ENCODE data around the gene RASD2. TPM values are rescaled to one million over a fixed set of nuclear protein-coding genes. Genes with fewer than 3 reads are reported as not detected.
A peak's percentile ranks its signal among the peaks of the same experiment; 100 is the strongest.

RASD2 gene
- polyA plus RNA-seq, 3 donors, result 1.1 to 2.6 (median 2.2) TPM

DNA sequence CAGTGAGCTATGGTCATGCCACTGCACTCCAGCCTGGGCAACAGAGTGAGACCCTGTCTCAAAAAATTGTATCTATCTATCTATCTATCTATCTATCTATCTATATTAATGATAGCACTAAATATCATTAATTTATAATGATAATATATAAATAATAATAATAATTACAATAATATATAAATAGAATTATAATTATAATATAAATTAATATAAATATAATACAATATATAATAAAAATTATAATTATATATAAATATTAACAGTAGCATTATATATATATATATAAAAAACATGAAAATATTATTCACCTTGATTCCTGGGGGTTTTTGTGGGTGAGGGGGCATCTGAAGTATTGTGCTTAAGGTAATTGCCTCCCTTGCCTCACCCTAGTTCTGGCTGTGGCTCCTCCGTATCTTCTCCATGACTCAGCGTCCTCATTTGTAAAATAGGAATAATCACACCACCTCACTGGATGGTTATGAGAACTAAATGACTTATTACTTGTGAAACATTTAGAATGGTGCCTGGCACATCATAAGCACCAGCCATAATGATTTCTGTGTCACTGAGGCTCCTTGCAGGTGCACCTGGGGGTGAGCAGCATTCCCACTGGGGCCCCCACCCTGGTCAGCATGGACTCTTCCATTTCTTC is 18.8 kb downstream of the RASD2 start:
- no peak for DNase-seq

DNA sequence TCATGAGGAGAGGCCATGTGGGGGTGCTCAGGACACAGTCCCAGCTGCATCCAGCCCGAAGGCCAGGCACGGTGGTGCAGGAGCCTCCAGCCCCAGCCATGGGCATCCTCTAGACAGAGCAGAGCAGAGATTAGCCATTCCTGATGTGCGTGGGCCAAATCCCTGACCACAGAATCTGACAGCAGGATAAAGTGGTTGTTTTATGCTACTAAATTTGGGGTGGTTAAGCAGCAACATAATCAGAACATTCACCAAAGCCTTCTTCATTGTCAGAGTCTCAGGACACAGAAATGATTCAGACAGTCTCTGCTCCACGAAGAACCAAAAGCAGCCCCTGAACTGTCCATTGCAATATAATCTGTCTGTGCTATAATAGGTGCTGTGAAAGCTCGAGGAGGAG is 19.7 kb downstream of the RASD2 start:
- DNase-seq, result no peak

DNA sequence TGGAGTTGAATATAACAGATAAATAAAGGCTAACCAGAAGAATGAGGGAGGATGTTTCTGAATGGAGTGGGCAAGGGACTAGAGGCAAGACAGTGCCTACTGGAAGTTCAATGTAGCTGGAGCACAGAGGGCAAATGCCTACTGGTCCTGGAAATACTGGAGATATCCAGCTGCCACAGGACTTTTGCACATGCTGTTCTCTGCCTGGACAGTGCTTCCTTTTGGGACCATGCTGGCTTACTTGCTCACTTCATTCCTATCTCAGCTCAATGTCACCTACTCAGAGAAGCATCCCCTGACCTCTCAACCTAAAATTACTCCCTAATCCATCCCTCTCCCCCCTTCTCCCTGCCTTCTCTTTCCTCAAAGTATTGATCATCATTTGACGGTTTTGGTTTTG is 20.2 kb downstream of the RASD2 start:
- DNase-seq, result no peak

- no peak for DNase-seq
Measured at GRCh38 chr22:35561796-35562526, 21.3 kb downstream of the RASD2 start.

GRCh38 chr22:35563211-35563610 is 22.6 kb downstream of the RASD2 start:
- DNase-seq, result no peak

GRCh38 chr22:35564975-35565867 is 24.6 kb downstream of the RASD2 start:
- DNase-seq, result no peak

GRCh38 chr22:35567351-35568141 is 26.9 kb downstream of the RASD2 start:
- peak; percentile 58 for DNase-seq

GRCh38 chr22:35568751-35569739 is 28.4 kb downstream of the RASD2 start:
- no peak for DNase-seq

- DNase-seq, result no peak
Measured at GRCh38 chr22:35569916-35570315, 29.3 kb downstream of the RASD2 start.

GRCh38 chr22:35570686-35571194 is 30.1 kb downstream of the RASD2 start:
- no peak for DNase-seq

GRCh38 chr22:35572556-35572955 is 31.9 kb downstream of the RASD2 start:
- no peak for DNase-seq

GRCh38 chr22:35575116-35575748 is 34.6 kb downstream of the RASD2 start:
- DNase-seq, result no peak

DNA sequence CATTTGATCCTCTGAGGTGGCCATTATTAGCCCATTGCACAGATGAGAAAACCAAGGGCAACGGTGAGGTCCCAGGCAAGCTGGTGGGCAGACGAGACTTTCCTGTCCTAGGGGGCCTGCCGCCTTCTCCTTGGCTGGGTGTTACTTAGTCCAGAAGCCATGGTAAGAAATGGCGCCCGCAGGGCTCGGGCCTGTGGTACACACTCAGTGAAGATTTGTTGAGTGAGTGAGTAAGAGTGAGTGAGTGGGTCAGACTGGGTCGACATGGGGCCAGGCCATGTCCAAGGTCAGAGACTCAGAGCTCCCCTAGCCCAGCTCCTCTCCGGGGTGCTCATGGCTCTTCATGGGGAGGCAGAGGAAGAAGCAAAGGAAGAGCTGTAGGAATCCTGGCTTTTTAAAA is 36.0 kb downstream of the RASD2 start:
- DNase-seq, result no peak

DNA sequence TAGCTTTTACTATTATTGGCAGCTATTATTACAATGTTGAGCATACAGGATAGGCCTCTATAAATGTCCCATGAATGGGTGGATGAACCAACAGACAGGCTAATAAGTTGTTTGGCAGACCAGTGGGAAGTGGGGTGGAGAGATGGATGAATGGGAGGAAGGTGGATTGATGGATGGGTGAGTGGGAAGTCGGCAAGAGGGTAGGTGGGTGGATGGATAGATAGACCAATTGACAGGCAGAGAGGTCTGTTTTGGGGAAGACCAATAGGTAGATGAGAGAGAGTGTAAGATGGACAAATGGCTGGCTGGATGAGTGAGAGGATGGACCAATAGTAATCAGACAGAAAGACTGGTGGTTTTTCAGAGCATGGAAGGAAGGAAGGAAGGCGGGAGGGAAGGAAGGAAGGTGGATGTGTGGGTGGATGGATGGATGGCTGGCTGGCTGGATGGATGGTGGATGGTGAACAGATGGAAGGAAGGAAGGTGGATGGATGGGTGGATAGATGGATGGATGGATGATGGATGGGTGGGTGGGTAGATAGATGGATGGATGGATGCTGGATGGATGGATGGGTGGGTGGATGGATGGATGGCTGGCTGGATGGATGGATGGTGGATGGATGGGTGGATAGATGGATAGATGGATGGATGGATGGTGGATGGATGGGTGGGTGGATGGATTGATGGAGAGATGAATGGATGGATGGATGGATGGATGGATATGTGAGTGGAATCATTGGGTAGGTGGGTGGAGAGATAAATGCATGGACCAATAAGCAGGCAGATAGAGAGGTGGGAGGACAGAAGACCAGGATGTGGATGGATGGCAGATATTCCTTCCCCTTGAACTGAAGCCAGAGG is 37.4 kb downstream of the RASD2 start:
- DNase-seq, result no peak

GRCh38 chr22:35578836-35579575 is 38.4 kb downstream of the RASD2 start:
- DNase-seq, result no peak

- DNase-seq, result no peak
Measured at GRCh38 chr22:35580351-35581022, 39.9 kb downstream of the RASD2 start.

DNA sequence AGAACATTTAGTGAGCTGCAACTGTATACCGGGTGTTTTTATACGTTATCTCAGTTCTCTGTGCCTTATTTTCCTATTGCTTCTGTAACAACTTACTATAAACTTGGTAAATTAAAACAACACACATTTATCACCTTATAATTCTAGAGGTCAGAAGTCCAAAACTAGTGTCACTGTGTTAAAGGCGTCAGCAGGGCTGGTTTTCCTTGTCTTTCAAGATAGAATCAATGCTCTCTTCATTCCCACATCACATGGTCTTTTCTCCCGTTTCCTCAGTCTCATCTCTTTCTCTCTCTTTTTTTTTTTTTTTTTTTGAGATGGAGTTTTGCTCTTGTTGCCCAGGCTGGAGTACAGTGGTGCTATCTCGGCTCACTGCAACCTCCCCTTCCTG is 40.4 kb downstream of the RASD2 start:
- no peak for DNase-seq

Data from renal pelvis (tissue), 4 donors.